GM04503 (cell line): ENCODE results near the gene RGS1.
"Not testable (repeated sequence)": the region's sequence is repeated elsewhere in the genome, so short reads cannot be mapped to it uniquely, and the experiment has no call there.

Experiments
- DNase-seq: peaks from one replicate; pipeline ENCODE4 v3.0.0-alpha.2; 2012; ENCODE audit warnings: low read depth

The RGS1 gene

GRCh38 chr1:192575499-192576189 lies at the start of gene RGS1:
Gene RGS1 (plus strand): TSS chr1:192575773. CDS start chr1:192575793, 20 bp downstream.
- no peak for DNase-seq

GRCh38 chr1:192527111-192527795 lies 48.3 kb upstream of the RGS1 start:
- DNase-seq = no peak

GRCh38 chr1:192527950-192528349 lies 47.6 kb upstream of the RGS1 start:
- DNase-seq = no peak

- DNase-seq = no peak
Measured at GRCh38 chr1:192529031-192529755, 46.4 kb upstream of the RGS1 start.

- no peak for DNase-seq
Measured at GRCh38 chr1:192529811-192530210, 45.8 kb upstream of the RGS1 start.

GRCh38 chr1:192530254-192530653 lies 45.3 kb upstream of the RGS1 start:
- DNase-seq = no peak

GRCh38 chr1:192531037-192531703 lies 44.4 kb upstream of the RGS1 start:
- DNase-seq = not testable (repeated sequence)

- no peak for DNase-seq
Measured at GRCh38 chr1:192534666-192535065, 40.9 kb upstream of the RGS1 start.

- no peak for DNase-seq
Measured at GRCh38 chr1:192535916-192536664, 39.5 kb upstream of the RGS1 start.

GRCh38 chr1:192538407-192539296 lies 36.9 kb upstream of the RGS1 start:
- DNase-seq = no peak

- DNase-seq = peak; percentile 95
Measured at GRCh38 chr1:192539297-192540092, 36.1 kb upstream of the RGS1 start.

GRCh38 chr1:192543445-192543844 lies 32.1 kb upstream of the RGS1 start:
- DNase-seq = no peak

GRCh38 chr1:192545896-192546521 lies 29.6 kb upstream of the RGS1 start:
- no peak for DNase-seq

- no peak for DNase-seq
Measured at GRCh38 chr1:192546596-192547190, 28.9 kb upstream of the RGS1 start.

- no peak for DNase-seq
Measured at GRCh38 chr1:192547501-192547900, 28.1 kb upstream of the RGS1 start.

- DNase-seq = no peak
Measured at GRCh38 chr1:192549937-192550336, 25.6 kb upstream of the RGS1 start.

- peak; percentile 75 for DNase-seq
Measured at GRCh38 chr1:192550922-192551534, 24.5 kb upstream of the RGS1 start.

- no peak for DNase-seq
Measured at GRCh38 chr1:192552760-192553191, 22.8 kb upstream of the RGS1 start.
